Testis (tissue), 3 donors: Measurements from ENCODE around the gene RFX7. TPM values are rescaled to one million over a fixed set of nuclear protein-coding genes. Genes with fewer than 3 reads are reported as not detected.

Experiments used
- DNase-seq: peaks from one replicate; pipeline ENCODE4 v3.0.0-alpha.2; 2019
- H3K27ac ChIP-seq, 2 donors: fragments of 200-600 bp; sonication (generic); one replicate each; pipeline ENCODE4 v1.5.1; 2019
- H3K27me3 ChIP-seq: fragments of 200-600 bp; sonication (generic); one replicate; pipeline ENCODE4 v1.5.1; 2019
- H3K36me3 ChIP-seq: fragments of 200-600 bp; sonication (generic); one replicate; pipeline ENCODE4 v1.5.1; 2017; ENCODE audit warnings: low read depth; ENCODE audit errors: missing control alignments
- H3K4me1 ChIP-seq: fragments of 200-600 bp; sonication (generic); one replicate; pipeline ENCODE4 v1.5.1; 2019
- H3K4me3 ChIP-seq, 2 donors: fragments of 200-600 bp; sonication (generic); one replicate each; pipeline ENCODE4 v1.5.1; 2017 to 2019
- H3K9me3 ChIP-seq: fragments of 200-600 bp; sonication (generic); one replicate; pipeline ENCODE4 v1.5.1; 2017
- POLR2A ChIP-seq: fragments of 450-650 bp; IDR thresholded peaks from one replicate; pipeline ENCODE4 v1.6.1; 2017; ENCODE audit warnings: antibody characterized with exemption, mild to moderate bottlenecking, moderate library complexity
- WGBS, 2 donors: methylation state at CpG; one replicate each; pipeline ENCODE4 v1.1.5; 2018; 5-methylcytosine and 5-hydroxymethylcytosine counted together
- intact Hi-C: fragments of 100-400 bp; cut with DNase I; formaldehyde crosslinking; loops from one replicate; pipeline ENCODE4 v1.15.1; 2023; ENCODE audit warnings: low total_unique reads
- polyA plus RNA-seq: library from polyadenylated mRNA; stranded (reverse); fragments of 350-450 nt; fragmentation: Illumina TruSeq; extraction: RNeasy Lipid Tissue Mini Kit (QIAGEN cat#74804); gene quantifications from one replicate; pipeline ENCODE4 v1.2.3, GENCODE V29; 2014; ENCODE audit warnings: low read depth, low replicate concordance; ENCODE audit not compliant: insufficient read depth
- total RNA-seq, 2 donors: library from RNA; depleted of rRNA; stranded (reverse); fragments of >200 nt; gene quantifications; one replicate each; pipeline ENCODE4 v1.2.3, GENCODE V29; 2016
- TF ChIP-seq, protein P1 (sequence below), 3 experiments: fragments of 450-650 bp in 2 of 3; fragments of 200-600 bp in 1 of 3; sonication (generic) in 1 of 3; IDR thresholded peaks; one replicate each; pipeline ENCODE4 v1.5.1; 2016 to 2019; ENCODE audit warnings: antibody characterized with exemption in 3 of 3, mild to moderate bottlenecking in 2 of 3, moderate library complexity in 1 of 3

The RFX7 gene
- total and polyA plus RNA-seq, 3 donors from 2014 or later, result 17.5 to 21.6 (median 19.7) TPM

DNA sequence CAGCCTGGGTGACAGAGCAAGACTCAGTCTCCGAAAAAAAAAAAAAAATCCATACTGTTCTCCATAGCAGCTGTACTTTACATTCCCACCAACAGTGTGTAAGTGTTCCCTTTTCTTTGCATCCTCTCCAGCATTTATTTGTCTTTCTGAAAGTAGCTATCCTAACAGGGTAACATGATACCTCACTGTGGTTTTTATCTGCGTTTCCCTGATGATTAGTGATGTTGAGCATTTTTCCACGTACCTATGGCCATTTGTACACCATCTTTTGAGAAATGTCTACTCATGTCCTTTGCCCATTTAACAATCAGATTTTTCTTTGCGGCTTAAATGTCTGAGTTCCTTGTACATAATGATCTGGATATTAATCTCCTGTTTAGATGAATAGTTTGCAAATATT, 119.3 kb downstream of the RFX7 start:
- Histone ChIP-seq H3K36me3 (no peaks in the 10 kb centered on the region), H3K4me3 (no peak overlapping the region), H3K9me3 (no peaks in the 10 kb centered on the region), H3K27ac (no peak overlapping the region), H3K4me1 (no peaks in the 10 kb centered on the region), H3K27me3 (no peaks in the 10 kb centered on the region)
- DNase-seq, result no peak
- intact Hi-C loops, result no loop called here
- WGBS, 2 donors, result 95 to 96% methylated on average over 4 of the region's 4 CpGs
- no peak for TF ChIP-seq POLR2A
- TF ChIP-seq, protein P1, sequence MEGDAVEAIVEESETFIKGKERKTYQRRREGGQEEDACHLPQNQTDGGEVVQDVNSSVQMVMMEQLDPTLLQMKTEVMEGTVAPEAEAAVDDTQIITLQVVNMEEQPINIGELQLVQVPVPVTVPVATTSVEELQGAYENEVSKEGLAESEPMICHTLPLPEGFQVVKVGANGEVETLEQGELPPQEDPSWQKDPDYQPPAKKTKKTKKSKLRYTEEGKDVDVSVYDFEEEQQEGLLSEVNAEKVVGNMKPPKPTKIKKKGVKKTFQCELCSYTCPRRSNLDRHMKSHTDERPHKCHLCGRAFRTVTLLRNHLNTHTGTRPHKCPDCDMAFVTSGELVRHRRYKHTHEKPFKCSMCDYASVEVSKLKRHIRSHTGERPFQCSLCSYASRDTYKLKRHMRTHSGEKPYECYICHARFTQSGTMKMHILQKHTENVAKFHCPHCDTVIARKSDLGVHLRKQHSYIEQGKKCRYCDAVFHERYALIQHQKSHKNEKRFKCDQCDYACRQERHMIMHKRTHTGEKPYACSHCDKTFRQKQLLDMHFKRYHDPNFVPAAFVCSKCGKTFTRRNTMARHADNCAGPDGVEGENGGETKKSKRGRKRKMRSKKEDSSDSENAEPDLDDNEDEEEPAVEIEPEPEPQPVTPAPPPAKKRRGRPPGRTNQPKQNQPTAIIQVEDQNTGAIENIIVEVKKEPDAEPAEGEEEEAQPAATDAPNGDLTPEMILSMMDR (IDR thresholded peaks at IDR 0.05), result no peak

DNA sequence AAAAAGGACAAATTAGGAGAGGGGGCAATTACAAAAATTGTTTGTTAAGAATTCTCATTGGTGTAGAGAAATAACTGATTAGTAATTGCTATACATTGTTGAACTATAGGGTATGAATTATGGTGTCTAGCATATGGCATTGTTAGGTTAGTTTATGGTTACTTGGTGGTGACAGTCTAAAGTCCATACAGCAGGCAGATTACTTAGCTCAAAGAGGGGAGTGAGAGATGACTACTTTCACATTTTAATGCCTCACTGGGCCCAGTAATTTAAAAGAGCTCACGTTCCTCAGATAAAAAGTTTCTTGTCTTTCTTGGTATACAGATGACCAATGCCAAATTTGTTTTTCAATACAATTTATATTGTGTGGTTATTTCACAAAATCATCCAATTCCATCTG, 137.8 kb downstream of the RFX7 start:
- WGBS, 2 donors, result 53 to 68% methylated on average over 1 of the region's 1 CpG
- TF ChIP-seq, protein P1 (IDR thresholded peaks at IDR 0.05), result no peak
- TF ChIP-seq POLR2A, result no peak
- no peaks in the 10 kb centered on the region for H3K4me1 ChIP-seq
- no peaks in the 10 kb centered on the region for H3K36me3 ChIP-seq
- no peaks in the 10 kb centered on the region for H3K9me3 ChIP-seq
- H3K27ac ChIP-seq, result no peak overlapping the region
- intact Hi-C loops, result no loop called here
- H3K4me3 ChIP-seq, result no peak overlapping the region
- H3K27me3 ChIP-seq, result no peaks in the 10 kb centered on the region
- DNase-seq, result no peak

DNA sequence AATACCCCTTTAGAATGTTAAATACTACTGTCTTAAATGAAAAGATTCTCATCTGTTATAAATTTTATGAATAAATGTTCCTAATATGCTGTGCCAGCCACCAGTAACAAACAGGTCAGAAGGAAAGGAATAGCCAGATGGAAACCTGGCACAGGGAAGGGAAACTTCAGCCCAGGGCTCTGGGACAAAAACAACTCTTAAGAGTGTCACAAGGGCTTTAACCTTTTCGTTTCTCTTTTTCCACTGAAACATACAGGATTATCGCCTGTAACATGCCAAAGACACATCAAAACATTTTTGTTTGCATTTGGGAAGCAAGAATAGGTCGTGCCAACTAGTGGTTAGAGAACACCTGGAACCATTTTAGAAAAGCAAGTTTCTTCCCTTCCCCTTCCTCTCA, 141.2 kb downstream of the RFX7 start:
- Histone ChIP-seq H3K27ac (no peak overlapping the region), H3K36me3 (no peaks in the 10 kb centered on the region), H3K4me1 (no peaks in the 10 kb centered on the region), H3K9me3 (no peaks in the 10 kb centered on the region), H3K4me3 (no peak overlapping the region), H3K27me3 (no peaks in the 10 kb centered on the region)
- no peak for TF ChIP-seq POLR2A
- TF ChIP-seq, protein P1 (IDR thresholded peaks at IDR 0.05), result no peak
- no peak for DNase-seq
- intact Hi-C loops, result no loop called here
- WGBS, 2 donors, result 59 to 65% methylated on average over 3 of the region's 3 CpGs

DNA sequence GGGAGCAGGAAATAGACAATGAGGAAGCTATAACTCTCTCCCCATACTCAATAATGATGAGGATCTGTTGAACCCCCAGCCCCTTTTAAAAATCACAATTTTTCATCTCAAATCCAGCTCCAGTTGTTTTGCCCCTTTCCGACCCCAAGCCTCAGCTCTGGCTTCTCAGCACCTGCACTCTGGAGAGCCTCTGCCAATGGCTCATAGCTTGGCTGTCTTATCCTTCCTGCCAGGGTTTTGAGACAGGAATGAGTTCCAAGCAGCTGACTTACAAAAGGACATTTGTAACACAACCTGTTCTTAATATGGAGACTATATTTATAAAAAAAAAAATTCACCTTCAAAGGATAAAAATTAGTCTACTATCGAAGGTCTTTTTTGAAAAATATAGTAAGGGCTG, 144.4 kb downstream of the RFX7 start:
- DNase-seq, result no peak
- Histone ChIP-seq H3K9me3 (no peaks in the 10 kb centered on the region), H3K4me1 (no peaks in the 10 kb centered on the region), H3K36me3 (no peaks in the 10 kb centered on the region), H3K4me3 (no peak overlapping the region), H3K27ac (no peak overlapping the region), H3K27me3 (no peaks in the 10 kb centered on the region)
- intact Hi-C loops, result no loop called here
- 58 to 85% methylated on average over 2 of the region's 2 CpGs for WGBS, 2 donors
- TF ChIP-seq POLR2A, result no peak
- TF ChIP-seq, protein P1 (IDR thresholded peaks at IDR 0.05), result no peak

DNA sequence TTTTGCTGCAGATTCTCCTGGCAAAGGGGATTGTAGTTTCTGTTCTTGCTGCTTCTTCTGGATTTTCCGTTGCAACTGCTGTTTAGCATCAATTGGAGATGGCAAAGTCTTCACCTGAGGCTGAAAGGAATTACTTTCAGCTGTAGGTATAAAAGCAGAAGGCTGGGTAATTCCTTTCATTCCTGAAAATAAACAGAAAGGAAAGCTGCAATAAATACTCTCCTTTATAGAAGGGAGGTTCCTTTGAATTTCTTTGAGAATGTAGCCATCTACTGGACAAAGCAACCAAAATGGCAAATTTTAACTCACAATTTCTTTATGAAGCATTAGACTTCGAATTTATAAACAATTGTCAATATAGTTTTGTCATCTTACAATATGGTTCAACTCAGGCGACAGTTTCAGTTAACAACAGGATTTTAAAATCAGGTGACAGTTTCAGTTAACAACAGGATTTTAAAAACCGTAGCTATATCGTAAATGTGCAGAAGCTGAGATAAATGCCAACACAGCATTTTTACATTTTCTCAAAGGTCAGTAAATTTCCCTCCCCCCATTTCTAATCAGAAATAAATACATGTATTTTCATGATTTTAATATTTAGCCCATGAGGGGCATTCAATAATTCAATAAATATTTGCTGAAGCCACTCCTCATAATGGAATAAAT, 145.3 kb downstream of the RFX7 start:
- no peaks in the 10 kb centered on the region for H3K9me3 ChIP-seq
- no peaks in the 10 kb centered on the region for H3K27me3 ChIP-seq
- TF ChIP-seq, protein P1 (IDR thresholded peaks at IDR 0.05), result no peak
- TF ChIP-seq POLR2A, result no peak
- DNase-seq, result no peak
- H3K4me3 ChIP-seq, result no peak overlapping the region
- intact Hi-C loops, result no loop called here
- no peaks in the 10 kb centered on the region for H3K36me3 ChIP-seq
- H3K27ac ChIP-seq, result no peak overlapping the region
- no peaks in the 10 kb centered on the region for H3K4me1 ChIP-seq
- WGBS, 2 donors, result 89 to 92% methylated on average over 5 of the region's 5 CpGs
